Neural crest cell (in vitro differentiated cells): ENCODE data around the gene CHN2. TPM values are rescaled to one million over a fixed set of nuclear protein-coding genes. Genes with fewer than 3 reads are reported as not detected.

ENCODE experiments used
- DNase-seq: peaks from one replicate; pipeline ENCODE4 v3.0.0; 2021; ENCODE audit warnings: low read depth, mixed read lengths, low spot score
- H3K27ac Mint-ChIP-seq: one replicate; pipeline ENCODE4 v1.8.0; 2021; ENCODE audit warnings: mild to moderate bottlenecking, mixed read lengths; ENCODE audit not compliant: unreplicated experiment
- H3K27me3 Mint-ChIP-seq: 2 replicates; pipeline ENCODE4 v1.8.0; 2021; ENCODE audit warnings: low read depth, mild to moderate bottlenecking, mixed read lengths
- H3K36me3 Mint-ChIP-seq: 2 replicates; pipeline ENCODE4 v1.8.0; 2021; ENCODE audit warnings: low read depth, mild to moderate bottlenecking, mixed read lengths
- H3K4me1 Mint-ChIP-seq: 2 replicates; pipeline ENCODE4 v1.8.0; 2021; ENCODE audit warnings: mixed read lengths
- H3K4me3 Mint-ChIP-seq: one replicate; pipeline ENCODE4 v1.8.0; 2021; ENCODE audit warnings: mild to moderate bottlenecking, mixed read lengths
- H3K9me3 Mint-ChIP-seq: 2 replicates; pipeline ENCODE4 v1.8.0; 2021; ENCODE audit warnings: mixed read lengths
- total RNA-seq: library from RNA; stranded (reverse); gene quantifications from 2 replicates; pipeline ENCODE4 v1.2.1, GENCODE V29; 2021
- TF ChIP-seq, protein P1 (sequence below): fragments of 200-600 bp; sonication (generic); conservative IDR thresholded peaks from 2 replicates; pipeline ENCODE4 v1.5.0; 2021; ENCODE audit warnings: antibody characterized with exemption, mild to moderate bottlenecking

CHN2 gene
- total RNA-seq, 1 donor from 2014 or later, result 15.4 TPM

DNA sequence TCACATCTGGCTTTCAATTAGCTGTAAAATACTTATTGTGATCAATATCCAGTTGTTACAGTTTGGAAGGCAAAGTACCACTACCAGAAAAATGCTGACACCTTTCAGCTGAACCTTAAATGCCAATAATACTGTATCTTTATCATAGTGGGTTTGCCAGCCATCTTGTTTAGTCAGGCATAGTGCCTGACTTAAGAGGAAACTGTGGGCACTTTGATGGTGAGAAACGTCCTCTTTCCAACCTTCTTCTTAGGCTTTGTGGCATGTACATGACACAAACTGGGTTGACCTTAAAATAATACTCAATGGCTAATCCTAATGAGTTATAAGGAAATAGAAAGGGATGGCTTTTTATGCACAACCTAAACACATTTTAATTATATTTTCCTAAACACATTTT lies 316.8 kb downstream of the CHN2 start:
- Mint-ChIP-seq H3K27ac (no peak overlapping the region), H3K4me1 (no peaks in the 10 kb centered on the region), H3K9me3 (peaks cover 2% of the 10 kb centered on the region), H3K27me3 (no peaks in the 10 kb centered on the region), H3K4me3 (no peak overlapping the region), H3K36me3 (peaks cover 4% of the 10 kb centered on the region)
- TF ChIP-seq, protein P1, sequence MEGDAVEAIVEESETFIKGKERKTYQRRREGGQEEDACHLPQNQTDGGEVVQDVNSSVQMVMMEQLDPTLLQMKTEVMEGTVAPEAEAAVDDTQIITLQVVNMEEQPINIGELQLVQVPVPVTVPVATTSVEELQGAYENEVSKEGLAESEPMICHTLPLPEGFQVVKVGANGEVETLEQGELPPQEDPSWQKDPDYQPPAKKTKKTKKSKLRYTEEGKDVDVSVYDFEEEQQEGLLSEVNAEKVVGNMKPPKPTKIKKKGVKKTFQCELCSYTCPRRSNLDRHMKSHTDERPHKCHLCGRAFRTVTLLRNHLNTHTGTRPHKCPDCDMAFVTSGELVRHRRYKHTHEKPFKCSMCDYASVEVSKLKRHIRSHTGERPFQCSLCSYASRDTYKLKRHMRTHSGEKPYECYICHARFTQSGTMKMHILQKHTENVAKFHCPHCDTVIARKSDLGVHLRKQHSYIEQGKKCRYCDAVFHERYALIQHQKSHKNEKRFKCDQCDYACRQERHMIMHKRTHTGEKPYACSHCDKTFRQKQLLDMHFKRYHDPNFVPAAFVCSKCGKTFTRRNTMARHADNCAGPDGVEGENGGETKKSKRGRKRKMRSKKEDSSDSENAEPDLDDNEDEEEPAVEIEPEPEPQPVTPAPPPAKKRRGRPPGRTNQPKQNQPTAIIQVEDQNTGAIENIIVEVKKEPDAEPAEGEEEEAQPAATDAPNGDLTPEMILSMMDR, result no peak
- DNase-seq, result no peak

DNA sequence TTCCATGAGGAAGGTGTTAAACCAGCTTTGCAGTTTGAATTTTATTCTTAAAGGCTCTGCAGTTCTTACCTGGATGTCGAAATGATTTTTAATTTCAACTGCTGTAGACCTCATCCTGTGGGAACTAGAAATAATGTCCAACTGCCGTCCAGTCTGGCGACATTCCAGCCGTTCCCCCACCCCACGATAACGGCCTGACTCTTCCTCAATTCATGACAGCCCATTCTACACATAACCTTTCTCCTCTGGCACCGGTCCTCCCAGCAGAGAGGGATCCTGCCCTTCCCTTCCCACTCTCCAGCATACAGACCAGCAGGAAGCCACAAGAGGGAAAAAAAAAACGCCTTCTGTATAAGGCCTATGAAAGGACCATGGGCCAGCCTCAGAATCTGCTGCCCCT lies 317.3 kb downstream of the CHN2 start:
- TF ChIP-seq, protein P1, result no peak
- Mint-ChIP-seq H3K36me3 (peaks cover 4% of the 10 kb centered on the region), H3K27me3 (no peaks in the 10 kb centered on the region), H3K4me1 (no peaks in the 10 kb centered on the region), H3K9me3 (peaks cover 2% of the 10 kb centered on the region), H3K27ac (no peak overlapping the region), H3K4me3 (no peak overlapping the region)
- no peak for DNase-seq

DNA sequence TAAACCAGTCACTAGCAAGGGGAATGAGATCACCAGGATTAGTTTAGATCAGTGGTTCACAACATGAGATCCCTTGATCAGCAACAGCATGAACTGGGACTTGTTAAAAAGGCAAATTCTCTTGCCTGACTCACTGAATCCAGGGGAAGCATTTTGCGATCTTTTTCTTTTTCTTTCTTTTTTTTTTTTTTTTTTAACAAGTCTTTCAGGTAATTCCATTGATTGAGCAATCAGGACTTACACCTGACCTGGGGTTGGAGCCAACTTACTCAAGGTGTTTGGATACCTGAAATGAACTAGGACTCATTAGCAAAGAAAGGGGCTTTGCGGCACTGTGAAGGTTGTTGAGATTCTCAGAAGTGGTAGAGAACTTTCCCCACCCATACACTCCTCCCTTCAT lies 321.9 kb downstream of the CHN2 start:
- H3K36me3 Mint-ChIP-seq, result peaks cover 3% of the 10 kb centered on the region
- H3K27ac Mint-ChIP-seq, result no peak overlapping the region
- TF ChIP-seq, protein P1, result no peak
- H3K4me3 Mint-ChIP-seq, result no peak overlapping the region
- DNase-seq, result no peak
- no peaks in the 10 kb centered on the region for H3K4me1 Mint-ChIP-seq
- peaks cover 5% of the 10 kb centered on the region for H3K9me3 Mint-ChIP-seq
- H3K27me3 Mint-ChIP-seq, result no peaks in the 10 kb centered on the region

DNA sequence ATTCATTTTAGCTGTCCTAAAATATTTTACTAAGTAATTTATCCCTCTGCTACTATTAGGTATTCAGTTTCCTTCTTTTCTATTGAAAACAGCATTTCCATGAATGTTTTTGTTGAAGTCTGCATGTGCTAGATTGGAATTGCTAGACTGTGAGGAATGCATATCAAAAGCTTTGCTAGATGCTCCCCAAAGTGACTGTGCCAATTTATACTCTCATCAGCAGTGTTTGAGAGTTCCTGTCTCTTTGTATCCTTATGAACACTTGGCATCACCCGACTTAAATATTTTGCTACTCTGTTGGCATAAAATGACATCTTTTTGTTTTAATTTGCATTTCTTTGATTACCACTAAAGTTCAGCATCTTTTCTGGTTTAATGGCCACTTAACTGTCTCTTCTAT lies 324.0 kb downstream of the CHN2 start:
- H3K36me3 Mint-ChIP-seq, result peaks cover 8% of the 10 kb centered on the region
- TF ChIP-seq, protein P1, result no peak
- DNase-seq, result no peak
- peaks cover 9% of the 10 kb centered on the region for H3K9me3 Mint-ChIP-seq
- no peaks in the 10 kb centered on the region for H3K4me1 Mint-ChIP-seq
- H3K27me3 Mint-ChIP-seq, result no peaks in the 10 kb centered on the region
- H3K27ac Mint-ChIP-seq, result no peak overlapping the region
- no peak overlapping the region for H3K4me3 Mint-ChIP-seq

DNA sequence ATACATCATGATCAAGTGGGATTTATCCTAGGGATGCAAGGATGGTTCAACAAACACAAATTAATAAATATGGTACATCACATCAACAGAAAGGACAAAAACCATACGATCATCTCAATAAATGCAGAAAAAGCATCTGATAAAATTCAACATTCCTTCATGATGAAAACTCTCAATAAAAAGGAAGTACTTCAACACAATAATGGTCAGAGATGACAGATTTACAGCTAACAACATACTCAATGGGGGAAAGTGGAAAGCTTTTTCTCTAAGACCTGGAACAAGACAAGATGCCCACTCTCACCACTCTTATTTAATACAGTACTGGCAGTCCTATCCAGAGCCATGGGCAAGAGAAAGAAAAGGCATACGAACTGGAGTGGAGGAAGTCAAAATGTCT lies 329.2 kb downstream of the CHN2 start:
- no peaks in the 10 kb centered on the region for H3K27me3 Mint-ChIP-seq

More for the DNA sequence above, 329.2 kb downstream of the CHN2 start:
- Mint-ChIP-seq H3K36me3 (peaks cover 20% of the 10 kb centered on the region), H3K4me3 (no peak overlapping the region), H3K27ac (no peak overlapping the region), H3K9me3 (peaks cover 11% of the 10 kb centered on the region), H3K4me1 (no peaks in the 10 kb centered on the region)
- TF ChIP-seq, protein P1, result no peak
- no peak for DNase-seq
